Measurements from ENCODE around the gene LASP1.

The LASP1 gene

GRCh38 chr17:38874505-38875400 is 4.9 kb downstream of the LASP1 start:
- DNase-seq (ENCODE audit: insufficient read length, low spot score) (no peak), FAIRE-seq (no peak)
- no peak for TF ChIP-seq POLR2A (IDR thresholded peaks at IDR 0.05; ENCODE audit: low read depth, low read length)

DNA sequence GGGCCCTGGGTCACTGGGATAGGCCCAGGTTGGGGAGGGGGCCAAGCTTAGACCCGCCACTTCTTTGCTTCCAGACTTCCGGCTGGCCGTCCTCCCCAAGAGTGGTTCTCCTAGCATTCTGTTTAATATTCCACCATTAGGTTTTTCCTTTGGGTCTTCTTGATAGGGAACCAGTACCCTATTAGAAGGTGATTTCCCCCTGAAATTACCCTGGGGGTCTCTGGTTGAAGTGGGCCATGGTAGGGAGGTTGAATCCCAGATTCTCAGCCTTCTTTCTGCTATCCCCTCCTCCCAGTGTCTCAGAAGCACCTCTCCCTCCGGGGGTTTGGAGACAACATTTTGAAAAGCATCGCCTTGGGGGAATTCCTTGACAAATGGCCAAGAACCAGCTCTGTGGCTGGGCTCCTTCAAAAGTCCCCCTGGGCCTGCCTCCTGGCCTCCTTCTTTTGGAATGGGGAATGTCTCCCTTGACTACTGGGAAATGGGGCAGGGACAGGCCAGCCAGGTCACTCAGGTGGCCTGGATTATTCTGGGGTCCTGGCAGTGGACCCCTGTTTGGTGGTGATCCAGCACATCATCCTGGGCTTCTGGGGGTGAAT is 5.7 kb downstream of the LASP1 start:
- no peak for TF ChIP-seq POLR2A (IDR thresholded peaks at IDR 0.05; ENCODE audit: low read depth, low read length)
- no peak for DNase-seq (ENCODE audit: insufficient read length, low spot score)
- FAIRE-seq, result no peak

- FAIRE-seq, result no peak
These were observed 7.4 kb downstream of the LASP1 start for GRCh38 chr17:38877130-38877851.

GRCh38 chr17:38879878-38880665 is 10.2 kb downstream of the LASP1 start:
- FAIRE-seq, result no peak
- TF ChIP-seq POLR2A (IDR thresholded peaks at IDR 0.05; ENCODE audit: low read depth, low read length), result no peak
- DNase-seq (ENCODE audit: insufficient read length, low spot score), result peak; percentile 88

More at GRCh38 chr17:38877130-38877851, 7.4 kb downstream of the LASP1 start:
- no peak for TF ChIP-seq POLR2A (IDR thresholded peaks at IDR 0.05; ENCODE audit: low read depth, low read length)
- DNase-seq (ENCODE audit: insufficient read length, low spot score), result no peak

DNA sequence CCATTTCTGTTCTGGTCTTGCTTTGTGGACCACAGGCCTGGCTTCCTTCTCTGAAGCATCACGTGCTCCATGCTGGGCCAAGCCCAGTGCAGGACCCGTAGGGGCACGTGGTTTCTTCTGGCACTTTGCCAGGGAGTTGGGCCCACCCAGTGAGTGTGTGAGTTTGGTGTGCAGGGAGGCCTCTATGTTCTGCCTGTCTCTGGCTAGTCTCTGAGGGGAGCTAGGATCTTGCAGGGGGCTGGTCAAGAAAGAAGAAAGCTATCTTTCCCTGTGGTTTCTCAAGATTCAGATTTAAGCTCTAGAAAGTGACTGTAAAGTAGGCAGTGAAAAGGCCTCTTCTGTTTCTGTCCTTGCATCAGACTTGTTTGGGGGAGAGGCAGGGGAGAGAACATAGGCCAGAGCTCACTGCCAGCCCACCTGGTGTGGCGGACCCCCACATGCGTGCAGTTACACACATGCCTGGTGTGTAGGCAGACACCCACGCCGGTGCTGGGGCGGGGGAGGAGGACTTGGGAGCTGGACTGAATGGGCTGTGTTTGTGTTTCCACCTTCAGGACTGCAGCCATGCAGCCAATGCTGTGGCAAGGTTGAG is 11.8 kb downstream of the LASP1 start:
- DNase-seq (ENCODE audit: insufficient read length, low spot score), result no peak
- FAIRE-seq, result no peak
- TF ChIP-seq POLR2A (IDR thresholded peaks at IDR 0.05; ENCODE audit: low read depth, low read length), result no peak

GRCh38 chr17:38882870-38883269 is 13.0 kb downstream of the LASP1 start:
- FAIRE-seq (no peak), DNase-seq (ENCODE audit: insufficient read length, low spot score) (no peak)
- no peak for TF ChIP-seq POLR2A (IDR thresholded peaks at IDR 0.05; ENCODE audit: low read depth, low read length)

DNA sequence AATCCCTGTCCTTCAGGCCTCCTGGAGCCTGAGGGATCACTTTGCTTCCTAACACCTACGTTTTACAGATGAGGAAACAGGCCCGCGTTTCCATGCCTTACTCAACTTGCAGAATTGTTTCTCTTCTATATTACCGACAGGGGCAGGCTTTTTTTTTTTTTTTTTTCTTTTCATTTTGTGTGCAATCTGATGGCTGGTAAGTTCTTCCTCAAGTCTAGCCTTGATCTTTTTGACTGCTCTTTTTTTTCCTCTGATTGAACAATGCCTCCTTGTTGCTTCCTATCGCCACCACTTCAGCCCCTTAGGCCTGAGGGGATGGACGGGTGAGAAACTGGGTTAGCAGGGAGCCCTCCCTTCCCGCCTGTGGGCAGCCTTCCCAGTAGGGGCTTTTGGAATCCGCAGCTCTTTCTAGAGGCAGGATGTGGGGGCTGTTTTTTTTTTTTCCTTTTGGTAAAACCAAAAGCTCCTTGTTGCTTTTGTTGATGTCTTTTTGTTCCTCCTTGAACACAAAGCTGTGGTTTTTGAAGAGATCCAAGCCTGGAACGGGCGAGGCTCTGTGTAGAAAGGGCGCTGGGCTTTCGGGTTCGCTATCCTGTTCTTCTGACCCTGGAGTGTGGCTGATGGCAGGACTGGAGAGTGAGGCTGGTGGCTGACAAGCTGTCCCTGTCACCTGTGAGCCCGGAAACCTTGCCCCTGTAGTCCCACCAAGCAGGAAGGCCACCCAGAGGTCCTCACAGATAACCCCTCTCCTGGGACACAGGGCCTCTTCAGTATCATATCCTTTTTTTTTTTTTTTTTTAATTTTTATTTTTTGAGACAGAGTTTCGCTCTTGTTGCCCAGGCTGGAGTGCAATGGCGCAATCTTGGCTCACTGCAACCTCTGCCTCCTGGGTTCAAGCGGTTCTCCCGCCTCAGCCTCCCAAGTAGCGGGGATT is 14.0 kb downstream of the LASP1 start:
- no peak for DNase-seq (ENCODE audit: insufficient read length, low spot score)
- TF ChIP-seq POLR2A (IDR thresholded peaks at IDR 0.05; ENCODE audit: low read depth, low read length), result no peak
- no peak for FAIRE-seq

DNA sequence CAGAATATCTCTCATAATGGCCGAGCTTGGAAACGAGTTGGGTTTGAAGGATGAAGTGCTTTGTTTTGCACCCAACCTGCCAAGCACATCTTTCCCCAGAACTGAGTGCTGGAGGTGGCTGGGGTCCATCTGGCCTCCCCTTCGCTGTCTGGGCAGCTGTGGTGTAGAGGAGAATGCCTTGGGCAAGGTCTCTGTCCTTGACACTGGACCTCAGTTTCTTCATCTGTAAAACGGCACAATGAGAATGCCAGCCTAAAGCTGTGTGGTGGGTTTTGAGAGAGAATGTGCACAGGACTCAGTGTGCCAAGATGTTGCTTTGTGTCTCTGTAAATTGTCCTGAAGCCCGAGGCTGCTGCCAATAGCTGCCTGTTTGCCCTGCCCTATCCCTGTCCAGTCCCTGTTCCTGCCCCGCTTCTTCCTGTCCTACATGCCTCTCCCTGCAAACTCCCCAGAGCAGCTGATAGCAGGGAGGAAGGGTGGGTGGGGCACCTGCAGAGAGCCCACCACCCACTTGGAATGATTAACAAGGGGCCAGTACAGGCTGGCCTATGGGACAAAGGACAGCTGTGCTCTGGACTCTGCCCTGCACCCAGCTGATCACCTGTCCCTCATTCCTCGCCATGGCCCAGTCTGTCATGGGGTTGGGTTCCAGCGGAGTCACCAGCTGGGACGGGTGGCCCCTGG is 15.3 kb downstream of the LASP1 start:
- no peak for TF ChIP-seq POLR2A (IDR thresholded peaks at IDR 0.05; ENCODE audit: low read depth, low read length)
- DNase-seq (ENCODE audit: insufficient read length, low spot score) (no peak), FAIRE-seq (no peak)

DNA sequence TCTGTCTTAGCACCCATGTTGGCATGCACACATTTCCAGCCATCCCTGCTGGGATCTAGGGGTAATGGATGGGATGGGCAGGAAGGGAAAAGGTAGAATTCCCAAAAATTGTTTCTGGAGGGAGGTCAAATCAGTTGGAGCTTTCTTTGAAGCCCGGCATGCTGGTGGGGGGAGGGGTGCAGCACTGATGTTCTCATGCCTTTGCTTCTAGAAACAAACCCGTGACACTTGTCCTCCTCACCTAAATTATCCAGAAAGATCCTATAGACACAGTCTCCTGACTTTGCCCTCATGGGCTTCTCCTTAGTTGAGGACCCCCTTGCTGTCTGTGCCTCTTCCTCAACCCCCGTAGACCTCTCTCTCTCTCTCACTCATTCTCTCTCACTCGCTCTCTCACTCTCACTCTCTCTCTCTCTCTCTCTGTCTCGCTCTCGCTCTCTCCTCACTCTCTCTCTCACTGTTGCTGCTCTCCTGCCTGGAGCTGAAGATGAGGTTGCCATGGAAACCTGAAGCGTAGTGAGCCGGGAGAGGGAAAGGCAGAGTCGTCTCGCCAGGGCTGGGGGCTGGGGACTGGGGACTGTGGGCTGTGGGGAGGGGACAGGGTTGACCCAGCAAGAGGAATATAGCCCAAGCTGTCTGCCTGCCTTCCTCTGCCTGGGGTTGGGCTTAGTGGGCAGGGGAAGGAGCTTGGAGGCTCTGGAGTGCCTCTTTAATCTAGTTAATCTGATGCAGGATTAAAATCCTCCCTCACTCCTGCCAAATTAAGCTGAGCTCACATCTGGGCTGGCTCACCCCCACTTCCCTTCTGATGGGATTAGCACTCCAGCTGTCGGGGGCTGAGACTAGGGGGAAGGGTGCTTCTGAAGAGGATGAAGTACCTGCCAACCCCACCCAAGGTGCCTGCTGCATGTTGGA is 16.1 kb downstream of the LASP1 start:
- DNase-seq (ENCODE audit: insufficient read length, low spot score), result no peak
- TF ChIP-seq POLR2A (IDR thresholded peaks at IDR 0.05; ENCODE audit: low read depth, low read length), result no peak
- FAIRE-seq, result no peak

- no peak for DNase-seq (ENCODE audit: insufficient read length, low spot score)
- no peak for FAIRE-seq
- no peak for TF ChIP-seq POLR2A (IDR thresholded peaks at IDR 0.05; ENCODE audit: low read depth, low read length)
These were observed 16.8 kb downstream of the LASP1 start for GRCh38 chr17:38886643-38887010.

DNA sequence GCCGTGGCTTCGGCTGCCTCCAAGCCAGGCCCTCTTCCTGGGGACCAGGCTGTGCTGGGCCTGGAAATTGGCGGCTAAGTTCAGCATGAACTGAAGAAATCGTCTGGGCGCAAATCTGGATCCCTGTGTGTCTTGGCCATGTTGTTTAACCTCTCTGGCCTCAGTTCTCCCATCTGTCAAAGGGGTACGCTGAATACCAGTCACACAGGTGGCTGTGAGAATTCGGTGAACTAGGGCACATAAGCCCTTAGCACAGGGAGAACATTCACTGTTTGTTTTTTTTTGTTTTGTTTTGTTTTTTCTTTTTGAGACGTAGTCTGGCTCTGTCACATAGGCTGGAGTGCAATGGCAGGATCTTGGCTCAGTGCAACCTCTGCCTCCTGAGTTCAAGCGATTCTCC is 19.0 kb downstream of the LASP1 start:
- DNase-seq (ENCODE audit: insufficient read length, low spot score) (no peak), FAIRE-seq (no peak)
- no peak for TF ChIP-seq POLR2A (IDR thresholded peaks at IDR 0.05; ENCODE audit: low read depth, low read length)

All from H54 (cell line).